Thyroid gland (tissue), 4 donors: ENCODE data around the gene SRSF2. TPM values are rescaled to one million over a fixed set of nuclear protein-coding genes. Genes with fewer than 3 reads are reported as not detected.
A peak's percentile ranks its signal among the peaks of the same experiment; 100 is the strongest.
"Not testable (repeated sequence)": the region's sequence is repeated elsewhere in the genome, so short reads cannot be mapped to it uniquely, and the experiment has no call there.

Experiments
- DNase-seq, 2 donors: peaks; one replicate each; pipeline ENCODE4 v3.0.0-alpha.2; 2019
- H3K27ac ChIP-seq, 3 donors: fragments of 200-600 bp; sonication (generic); 1 replicate in 2 of 3; 2 replicates in 1 of 3; pipeline ENCODE4 v1.5.1; 2016 to 2019; ENCODE audit warnings: mild to moderate bottlenecking in 1 of 3, moderate library complexity in 1 of 3
- H3K27me3 ChIP-seq: fragments of 200-600 bp; sonication (generic); one replicate; pipeline ENCODE4 v1.5.1; 2019
- H3K36me3 ChIP-seq, 2 donors: fragments of 200-600 bp; sonication (generic); one replicate each; pipeline ENCODE4 v1.5.1; 2016 to 2019
- H3K4me1 ChIP-seq, 2 donors: fragments of 200-600 bp; sonication (generic); one replicate each; pipeline ENCODE4 v1.5.1; 2017 to 2019
- H3K4me3 ChIP-seq, 3 donors: fragments of 200-600 bp; sonication (generic); replicated peaks in 1 of 3; 1 replicate in 2 of 3; 2 replicates in 1 of 3; pipeline ENCODE4 v1.5.1; 2016; ENCODE audit warnings: mild to moderate bottlenecking in 1 of 3
- H3K9me3 ChIP-seq: fragments of 200-600 bp; sonication (generic); one replicate; pipeline ENCODE4 v1.5.1; 2017
- POLR2A ChIP-seq, 2 donors: fragments of 450-650 bp; IDR thresholded peaks; one replicate each; pipeline ENCODE4 v1.6.1; 2017; ENCODE audit warnings: antibody characterized with exemption in 2 of 2, mild to moderate bottlenecking in 2 of 2, moderate library complexity in 1 of 2
- WGBS, 2 donors: methylation state at CpG; one replicate each; pipeline ENCODE4 v1.1.5; 2017; 5-methylcytosine and 5-hydroxymethylcytosine counted together
- intact Hi-C: fragments of 100-400 bp; cut with DNase I; formaldehyde crosslinking; loops from one replicate; pipeline ENCODE4 v1.15.1; 2023
- total RNA-seq, 4 donors: library from RNA; depleted of rRNA; stranded (reverse); fragments of >200 nt; gene quantifications; one replicate each; pipeline ENCODE4 v1.2.3, GENCODE V29; 2016
- TF ChIP-seq, protein P1 (sequence below), 6 experiments: fragments of 200-600 bp in 3 of 6; fragments of 450-650 bp in 3 of 6; sonication (generic) in 3 of 6; IDR thresholded peaks; one replicate each; pipeline ENCODE4 v1.5.1; 2016 to 2019; ENCODE audit warnings: antibody characterized with exemption in 6 of 6, mild to moderate bottlenecking in 2 of 6, inconsistent platforms in 1 of 6, moderate library complexity in 1 of 6

The SRSF2 gene
- total RNA-seq, 4 donors from 2014 or later = 269 to 614 (median 400) TPM

DNA sequence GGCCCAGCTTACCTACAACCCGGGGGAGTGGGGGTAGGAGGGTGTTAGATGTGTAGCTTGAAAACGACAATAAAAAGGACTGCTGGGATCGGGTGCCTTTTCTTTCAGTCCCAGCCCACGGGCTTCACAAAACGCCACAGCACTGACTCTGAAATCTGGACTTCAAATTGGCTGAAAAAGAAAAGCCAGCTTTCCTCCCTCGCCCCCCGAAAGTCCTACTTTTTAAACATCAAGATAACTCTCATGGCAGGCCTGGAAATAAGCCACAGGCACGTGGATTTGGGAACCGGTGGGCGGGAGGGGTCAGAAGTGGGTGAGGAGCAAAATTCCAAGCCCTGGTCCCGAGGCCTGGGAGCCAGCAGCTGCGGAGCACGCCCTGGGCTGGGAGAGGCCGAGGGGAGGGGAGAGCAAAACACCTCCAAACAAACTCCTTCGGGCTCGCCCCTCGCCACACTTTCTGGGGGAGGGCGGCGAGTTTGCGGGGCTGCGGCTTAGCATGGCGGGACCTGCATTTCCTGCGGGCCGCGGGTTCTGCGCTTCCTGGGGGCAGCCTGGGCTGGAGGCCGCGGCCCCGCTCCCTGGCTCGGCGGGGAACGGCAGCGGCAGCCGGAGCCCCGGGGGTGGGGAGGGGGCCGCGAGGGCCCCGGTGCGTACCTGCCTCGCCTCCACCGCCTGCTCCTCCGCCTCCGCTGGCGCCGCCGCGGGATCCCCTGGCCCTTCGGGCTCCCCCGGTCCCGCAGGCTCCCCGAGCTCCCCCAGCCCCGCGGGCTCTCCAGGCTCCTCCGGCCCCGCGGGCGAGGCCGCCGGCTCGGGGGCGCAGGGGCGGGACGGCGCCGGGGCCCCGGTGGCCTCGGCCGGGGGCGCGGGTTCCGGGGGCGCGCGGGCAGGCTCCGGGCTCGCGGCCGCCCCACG lies 26.9 kb downstream of the SRSF2 start:
- Histone ChIP-seq H3K4me3 (peak overlapping the region; percentile 21 to 47 (median 45)), H3K27ac (peak overlapping the region; percentile 97 to 98 (median 98)), H3K4me1 (peaks cover 30 to 44% of the 10 kb centered on the region in 2 donors)
- not testable (repeated sequence) for H3K27me3 ChIP-seq, H3K36me3 ChIP-seq, H3K9me3 ChIP-seq
- 5 to 10% methylated on average over 16 to 29 of the region's 79 CpGs for WGBS, 2 donors
- DNase-seq = peak; percentile 41 to 53
- peak in 1 of 2 donors; percentile 34 for TF ChIP-seq POLR2A (IDR thresholded peaks at IDR 0.05)
- intact Hi-C loops = loop anchor here (10.0 kb wide), 2 partner anchors 85 to 155 kb away; no protein-coding TSS in a partner anchor

DNA sequence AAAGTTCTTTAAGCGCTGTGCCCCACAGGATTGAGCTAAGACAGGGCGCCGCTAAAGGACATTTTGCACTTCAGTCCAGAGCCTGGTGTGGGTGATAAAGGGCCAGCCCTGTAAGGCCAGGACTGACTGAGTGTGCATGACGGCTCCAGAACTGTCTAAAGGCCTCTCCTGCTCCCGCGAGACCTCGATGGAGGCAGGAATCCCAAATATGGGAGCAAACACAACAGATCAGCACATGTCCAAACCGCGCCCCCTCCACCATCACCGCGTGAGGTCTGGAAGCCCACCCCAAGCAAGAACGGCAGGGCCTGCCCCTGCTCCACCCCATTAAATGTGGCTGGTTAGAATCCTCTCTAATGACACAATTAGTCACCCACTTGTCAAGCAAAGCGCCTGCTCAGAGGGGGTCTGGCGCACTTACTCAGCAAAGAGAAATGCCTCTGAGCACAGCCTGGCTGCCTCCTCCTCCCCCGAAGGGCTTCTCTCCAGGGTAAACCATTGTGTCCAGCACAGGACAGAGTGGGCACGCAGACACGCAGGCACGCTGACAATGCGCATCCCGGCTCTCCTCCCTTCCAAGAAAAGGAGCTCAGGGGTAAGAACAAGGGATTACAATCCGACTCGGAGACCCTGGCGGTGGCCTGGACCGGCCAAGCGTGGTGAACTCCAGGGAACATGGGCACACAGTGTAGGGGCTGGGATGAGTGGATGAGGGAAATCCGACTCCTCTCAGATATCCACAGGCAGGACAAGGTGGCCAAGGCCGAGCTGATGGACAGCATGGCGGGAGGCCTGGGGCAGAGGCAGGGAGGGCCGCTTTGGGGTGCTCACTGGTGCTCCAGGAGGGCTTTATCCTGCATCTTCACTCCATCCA lies 27.8 kb downstream of the SRSF2 start:
- WGBS, 2 donors = 33 to 39% methylated on average over 12 to 27 of the region's 29 CpGs
- Histone ChIP-seq H3K4me3 (peak overlapping the region in 2 of 3 donors; percentile 45 to 47), H3K4me1 (peaks cover 30 to 41% of the 10 kb centered on the region in 2 donors)

DNA sequence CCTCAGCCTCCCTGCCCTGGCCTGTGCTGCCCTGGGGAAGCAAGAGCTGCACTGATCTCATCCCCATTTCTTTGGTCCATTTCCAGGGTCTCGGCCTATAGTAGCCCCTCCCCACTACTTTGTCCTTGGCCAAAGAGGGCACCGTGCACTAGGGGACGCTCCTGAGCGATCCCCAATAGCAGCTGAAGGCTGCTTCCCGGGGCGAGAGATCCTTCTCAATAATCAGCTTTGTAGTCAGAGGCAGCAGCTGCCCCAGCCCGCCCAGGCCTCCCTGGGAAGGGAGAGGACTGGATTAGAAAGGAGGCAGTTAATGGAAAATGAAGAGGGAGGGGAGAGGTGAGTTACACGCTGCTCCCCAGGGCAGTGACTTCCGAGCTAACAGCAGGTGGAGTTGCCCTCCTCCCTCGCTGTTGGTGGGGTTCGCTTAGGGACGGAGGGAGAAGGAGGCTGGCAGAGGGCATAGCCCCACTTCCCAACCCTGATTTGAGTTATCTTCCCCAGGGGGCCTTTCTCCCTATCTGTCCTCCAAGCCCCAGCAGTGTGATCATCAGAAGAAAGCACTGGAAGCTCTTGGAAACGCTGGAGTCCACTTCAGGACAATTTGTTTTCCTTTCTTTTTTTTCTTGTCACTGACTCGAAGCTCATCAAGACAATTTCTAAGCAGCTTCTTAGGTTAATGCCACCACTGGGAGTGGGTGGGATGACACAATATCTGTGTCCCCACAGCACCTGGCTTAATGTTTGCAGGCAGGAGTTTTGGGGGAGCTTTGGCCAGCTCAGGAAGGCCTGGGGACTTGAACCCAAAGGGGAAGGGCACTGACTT lies 28.9 kb downstream of the SRSF2 start:
- intact Hi-C loops = no loop called here

More for the DNA sequence above, 27.8 kb downstream of the SRSF2 start:
- H3K36me3 ChIP-seq = no peaks in the 10 kb centered on the region
- TF ChIP-seq POLR2A (IDR thresholded peaks at IDR 0.05) = peak; percentile 38 to 86
- TF ChIP-seq, protein P1, sequence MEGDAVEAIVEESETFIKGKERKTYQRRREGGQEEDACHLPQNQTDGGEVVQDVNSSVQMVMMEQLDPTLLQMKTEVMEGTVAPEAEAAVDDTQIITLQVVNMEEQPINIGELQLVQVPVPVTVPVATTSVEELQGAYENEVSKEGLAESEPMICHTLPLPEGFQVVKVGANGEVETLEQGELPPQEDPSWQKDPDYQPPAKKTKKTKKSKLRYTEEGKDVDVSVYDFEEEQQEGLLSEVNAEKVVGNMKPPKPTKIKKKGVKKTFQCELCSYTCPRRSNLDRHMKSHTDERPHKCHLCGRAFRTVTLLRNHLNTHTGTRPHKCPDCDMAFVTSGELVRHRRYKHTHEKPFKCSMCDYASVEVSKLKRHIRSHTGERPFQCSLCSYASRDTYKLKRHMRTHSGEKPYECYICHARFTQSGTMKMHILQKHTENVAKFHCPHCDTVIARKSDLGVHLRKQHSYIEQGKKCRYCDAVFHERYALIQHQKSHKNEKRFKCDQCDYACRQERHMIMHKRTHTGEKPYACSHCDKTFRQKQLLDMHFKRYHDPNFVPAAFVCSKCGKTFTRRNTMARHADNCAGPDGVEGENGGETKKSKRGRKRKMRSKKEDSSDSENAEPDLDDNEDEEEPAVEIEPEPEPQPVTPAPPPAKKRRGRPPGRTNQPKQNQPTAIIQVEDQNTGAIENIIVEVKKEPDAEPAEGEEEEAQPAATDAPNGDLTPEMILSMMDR (IDR thresholded peaks at IDR 0.05) = no peak
- peak overlapping the region; percentile 97 to 98 (median 98) for H3K27ac ChIP-seq
- no peaks in the 10 kb centered on the region for H3K9me3 ChIP-seq
- intact Hi-C loops = no loop called here
- H3K27me3 ChIP-seq = no peaks in the 10 kb centered on the region
- DNase-seq = peak; percentile 86 to 91

DNA sequence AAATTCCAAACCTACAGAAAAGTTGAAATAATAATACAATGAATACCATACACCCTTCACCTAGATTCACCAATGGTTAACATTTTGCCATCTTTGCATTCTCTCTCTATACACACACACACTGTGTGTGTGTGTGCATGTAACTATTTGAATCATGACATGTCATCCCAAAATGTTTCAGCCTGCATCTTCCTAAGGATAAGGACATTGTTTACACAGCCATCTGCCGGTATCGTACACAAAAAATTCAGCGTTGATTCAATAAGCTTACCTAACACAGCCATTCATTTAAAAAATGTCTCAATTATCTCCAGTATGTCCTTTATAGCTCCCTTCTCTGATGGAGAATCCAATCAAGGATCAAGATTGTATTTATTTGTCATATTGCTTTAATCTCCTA lies 30.3 kb downstream of the SRSF2 start:
- Histone ChIP-seq H3K9me3 (no peaks in the 10 kb centered on the region), H3K4me3 (no peak overlapping the region), H3K4me1 (peaks cover 46 to 49% of the 10 kb centered on the region in 2 donors), H3K36me3 (no peaks in the 10 kb centered on the region), H3K27ac (no peak overlapping the region), H3K27me3 (no peaks in the 10 kb centered on the region)
- no peak for DNase-seq
- intact Hi-C loops = no loop called here
- TF ChIP-seq, protein P1 (IDR thresholded peaks at IDR 0.05) = no peak
- TF ChIP-seq POLR2A (IDR thresholded peaks at IDR 0.05) = no peak
- 97 to 100% methylated on average over 3 of the region's 3 CpGs for WGBS, 2 donors

More for the DNA sequence above, 28.9 kb downstream of the SRSF2 start:
- no peaks in the 10 kb centered on the region for H3K27me3 ChIP-seq
- H3K27ac ChIP-seq = peak overlapping the region; percentile 97 to 98 (median 98)
- WGBS, 2 donors = 42 to 52% methylated on average over 14 of the region's 14 CpGs
- H3K9me3 ChIP-seq = no peaks in the 10 kb centered on the region
- DNase-seq = peak in 1 of 2 donors; percentile 35
- no peaks in the 10 kb centered on the region for H3K36me3 ChIP-seq
- TF ChIP-seq, protein P1 (IDR thresholded peaks at IDR 0.05) = peak in 2 of 6 experiments; percentile 17 to 36
- no peak for TF ChIP-seq POLR2A (IDR thresholded peaks at IDR 0.05)
- peaks cover 32 to 43% of the 10 kb centered on the region in 2 donors for H3K4me1 ChIP-seq
- H3K4me3 ChIP-seq = peak overlapping the region in 1 of 3 donors; percentile 2
